HEK293 (cell line): ENCODE results near the gene LOXL4.

Source experiments
- CTCF ChIA-PET: fragments of 350-600 bp; formaldehyde crosslinking; extraction: SDS; loops from one replicate; lab custom pipeline; 2021; ENCODE audit warnings: antibody characterized with exemption; lab: Yijun Ruan, JAX
- POLR2A ChIA-PET: fragments of 300-600 bp; formaldehyde crosslinking; extraction: SDS; loops from one replicate; lab custom pipeline; 2020; ENCODE audit warnings: antibody characterized with exemption, inconsistent platforms; lab: Yijun Ruan, JAX
- H3K27ac ChIP-seq: fragments of 200-500 bp; sonication (Bioruptor generic); 2 replicates; pipeline ENCODE4 v1.5.1; 2014; ENCODE audit warnings: low read depth, low read length, control low read depth, inconsistent platforms; ENCODE audit errors: extremely low read depth
- H3K36me3 ChIP-seq, 2 experiments: fragments of 200-500 bp in 1 of 2; sonication (Bioruptor generic) in 1 of 2; 1 replicate in 1 of 2; 2 replicates in 1 of 2; pipeline ENCODE4 v1.5.1; 2014 to 2017; ENCODE audit warnings: inconsistent platforms in 2 of 2, low read length in 2 of 2; ENCODE audit not compliant: control insufficient read depth in 2 of 2, insufficient read depth in 1 of 2
- H3K4me1 ChIP-seq: fragments of 200-500 bp; sonication (Bioruptor generic); 2 replicates; pipeline ENCODE4 v1.5.1; 2014; ENCODE audit warnings: mild to moderate bottlenecking, low read length, inconsistent platforms; ENCODE audit not compliant: control insufficient read depth, insufficient read depth
- H3K4me3 ChIP-seq: 2 replicates; pipeline ENCODE4 v1.5.1; 2011; ENCODE audit warnings: low read depth, mild to moderate bottlenecking, control low read depth, low read length, moderate library complexity
- H3K9me3 ChIP-seq: fragments of 200-500 bp; sonication (Bioruptor generic); 2 replicates; pipeline ENCODE4 v1.5.1; 2014; ENCODE audit warnings: low read depth, low read length, inconsistent platforms; ENCODE audit not compliant: control insufficient read depth, insufficient read depth
- GLIS2 ChIP-seq: fragments of 450-650 bp; formaldehyde crosslinking; IDR thresholded peaks from 2 replicates; pipeline ENCODE4 v1.5.1; 2016; ENCODE audit warnings: missing biosample characterization, missing genetic modification characterization
- ZIC2 ChIP-seq: fragments of 450-650 bp; formaldehyde crosslinking; IDR thresholded peaks from 2 replicates; pipeline ENCODE4 v1.5.1; 2016; ENCODE audit warnings: missing biosample characterization, missing genetic modification characterization
- ZNF132 ChIP-seq: fragments of 450-650 bp; formaldehyde crosslinking; IDR thresholded peaks from 2 replicates; pipeline ENCODE4 v1.5.1; 2017; ENCODE audit warnings: missing biosample characterization, missing genetic modification characterization, borderline replicate concordance
- ZNF155 ChIP-seq: fragments of 450-650 bp; formaldehyde crosslinking; IDR thresholded peaks from 2 replicates; pipeline ENCODE4 v1.5.1; 2016; ENCODE audit warnings: missing biosample characterization, missing genetic modification characterization
- ZNF175 ChIP-seq: fragments of 450-650 bp; formaldehyde crosslinking; IDR thresholded peaks from 2 replicates; pipeline ENCODE4 v1.5.1; 2016; ENCODE audit warnings: missing biosample characterization, missing genetic modification characterization
- ZNF23 ChIP-seq: fragments of 450-650 bp; formaldehyde crosslinking; IDR thresholded peaks from 2 replicates; pipeline ENCODE4 v1.5.1; 2016; ENCODE audit warnings: missing biosample characterization, missing genetic modification characterization, borderline replicate concordance
- ZNF366 ChIP-seq: fragments of 450-650 bp; formaldehyde crosslinking; conservative IDR thresholded peaks from 2 replicates; pipeline ENCODE4 v1.5.1; 2016; ENCODE audit warnings: missing biosample characterization, missing genetic modification characterization
- ZNF391 ChIP-seq: fragments of 450-650 bp; formaldehyde crosslinking; IDR thresholded peaks from 2 replicates; pipeline ENCODE4 v1.5.1; 2016; ENCODE audit warnings: low read depth, missing biosample characterization, missing genetic modification characterization, borderline replicate concordance
- ZNF558 ChIP-seq: fragments of 450-650 bp; formaldehyde crosslinking; IDR thresholded peaks from 2 replicates; pipeline ENCODE4 v1.5.1; 2016; ENCODE audit warnings: missing biosample characterization, missing genetic modification characterization
- ZNF610 ChIP-seq: fragments of 450-650 bp; formaldehyde crosslinking; IDR thresholded peaks from 2 replicates; pipeline ENCODE4 v1.5.1; 2016; ENCODE audit warnings: missing biosample characterization, missing genetic modification characterization, borderline replicate concordance
- ZNF791 ChIP-seq: fragments of 450-650 bp; formaldehyde crosslinking; IDR thresholded peaks from 2 replicates; pipeline ENCODE4 v1.5.1; 2016; ENCODE audit warnings: missing biosample characterization, missing genetic modification characterization
- ZSCAN30 ChIP-seq: fragments of 450-650 bp; IDR thresholded peaks from 2 replicates; pipeline ENCODE4 v1.5.1; 2018; ENCODE audit warnings: missing biosample characterization, mild to moderate bottlenecking, missing genetic modification characterization, moderate library complexity
- TF ChIP-seq, protein P1 (sequence below): fragments of 450-650 bp; formaldehyde crosslinking; conservative IDR thresholded peaks from 2 replicates; pipeline ENCODE4 v1.5.1; 2016; ENCODE audit warnings: low read depth, missing biosample characterization, missing genetic modification characterization
- TF ChIP-seq, protein P2 (sequence below): fragments of 450-650 bp; formaldehyde crosslinking; IDR thresholded peaks from 2 replicates; pipeline ENCODE4; 2016; ENCODE audit warnings: missing biosample characterization, missing genetic modification characterization
- TF ChIP-seq, protein P3 (sequence below): fragments of 450-650 bp; formaldehyde crosslinking; IDR thresholded peaks from 2 replicates; pipeline ENCODE4 v1.5.1; 2016; ENCODE audit warnings: missing biosample characterization, missing genetic modification characterization
- TF ChIP-seq, protein P4 (sequence below): fragments of 450-650 bp; formaldehyde crosslinking; IDR thresholded peaks from 2 replicates; pipeline ENCODE4 v1.5.1; 2016; ENCODE audit warnings: missing biosample characterization, missing genetic modification characterization, borderline replicate concordance

Gene LOXL4

DNA sequence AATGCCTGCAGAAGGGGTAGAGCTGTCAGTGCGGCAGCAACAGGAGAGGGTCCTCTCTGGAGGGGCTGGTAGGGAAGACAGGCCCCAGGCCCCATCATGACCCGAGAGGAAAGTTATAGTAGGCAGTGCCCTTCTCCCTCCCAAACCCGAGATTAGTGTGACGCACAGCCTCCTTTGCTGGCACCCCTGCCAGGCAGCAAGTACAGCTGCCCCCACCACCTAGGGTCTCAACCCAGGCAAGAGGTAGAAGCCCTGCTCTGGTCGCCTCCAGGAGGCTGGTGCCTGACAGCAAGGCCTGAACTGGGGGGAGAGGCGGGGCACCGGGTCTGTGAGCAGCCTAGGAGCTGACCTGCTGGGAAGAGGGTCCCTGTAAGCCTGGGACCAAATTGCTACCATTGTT lies 15.5 kb downstream of the LOXL4 start:
- Histone ChIP-seq H3K4me3 (no peak overlapping the region), H3K9me3 (no peaks in the 10 kb centered on the region), H3K36me3 (peaks cover 0 to 44% of the 10 kb centered on the region in 2 experiments; a peak in 1 of 3 replicates), H3K4me1 (no peaks in the 10 kb centered on the region), H3K27ac (no peak overlapping the region)
- CTCF ChIA-PET = interaction anchor here (0.5 to 5.4 kb wide), 3 partner anchors 10 to 76 kb away, joined by 3 to 24 read pairs (median 3); no protein-coding TSS in a partner anchor
- peak; percentile 49; the same call in 1 of the 2 replicates for TF ChIP-seq ZIC2 (tag by site-specific recombination)
- TF ChIP-seq ZNF23 = no peak
- POLR2A ChIA-PET = no interaction called here

DNA sequence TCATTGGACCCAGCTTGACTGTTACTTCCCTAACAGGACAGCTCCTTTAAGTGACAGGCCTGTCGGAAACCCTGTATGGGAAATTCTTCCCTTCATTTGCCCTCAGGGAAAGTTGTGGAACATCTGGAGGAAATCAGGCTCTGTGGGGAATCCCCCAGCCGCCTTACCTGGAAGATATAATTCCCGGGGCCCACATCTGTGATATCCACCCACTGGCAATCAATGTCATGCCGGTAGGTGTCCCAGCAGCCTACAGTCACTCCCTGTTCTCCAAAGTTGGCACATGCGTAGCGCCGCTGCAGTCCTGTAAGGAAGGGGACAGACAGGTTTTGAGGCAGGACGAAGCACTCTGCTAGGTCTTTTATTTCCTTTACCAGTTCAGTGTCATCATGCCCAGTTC lies 16.6 kb downstream of the LOXL4 start:
- ChIA-PET POLR2A (no interaction called here), CTCF (interaction anchor here (5.4 kb wide), 1 partner anchor 58 kb away, joined by 24 read pairs; no protein-coding TSS in a partner anchor)
- Histone ChIP-seq H3K27ac (no peak overlapping the region), H3K4me3 (no peak overlapping the region), H3K36me3 (peaks cover 0 to 54% of the 10 kb centered on the region in 2 experiments; a peak in 1 of 3 replicates), H3K9me3 (no peaks in the 10 kb centered on the region), H3K4me1 (no peaks in the 10 kb centered on the region)
- no peak for TF ChIP-seq ZNF366 (tag by site-specific recombination)
- TF ChIP-seq GLIS2 (tag by site-specific recombination) = no peak
- TF ChIP-seq ZNF155 (tag by site-specific recombination) = no peak
- no peak for TF ChIP-seq ZNF175 (tag by site-specific recombination)
- TF ChIP-seq, protein P1, sequence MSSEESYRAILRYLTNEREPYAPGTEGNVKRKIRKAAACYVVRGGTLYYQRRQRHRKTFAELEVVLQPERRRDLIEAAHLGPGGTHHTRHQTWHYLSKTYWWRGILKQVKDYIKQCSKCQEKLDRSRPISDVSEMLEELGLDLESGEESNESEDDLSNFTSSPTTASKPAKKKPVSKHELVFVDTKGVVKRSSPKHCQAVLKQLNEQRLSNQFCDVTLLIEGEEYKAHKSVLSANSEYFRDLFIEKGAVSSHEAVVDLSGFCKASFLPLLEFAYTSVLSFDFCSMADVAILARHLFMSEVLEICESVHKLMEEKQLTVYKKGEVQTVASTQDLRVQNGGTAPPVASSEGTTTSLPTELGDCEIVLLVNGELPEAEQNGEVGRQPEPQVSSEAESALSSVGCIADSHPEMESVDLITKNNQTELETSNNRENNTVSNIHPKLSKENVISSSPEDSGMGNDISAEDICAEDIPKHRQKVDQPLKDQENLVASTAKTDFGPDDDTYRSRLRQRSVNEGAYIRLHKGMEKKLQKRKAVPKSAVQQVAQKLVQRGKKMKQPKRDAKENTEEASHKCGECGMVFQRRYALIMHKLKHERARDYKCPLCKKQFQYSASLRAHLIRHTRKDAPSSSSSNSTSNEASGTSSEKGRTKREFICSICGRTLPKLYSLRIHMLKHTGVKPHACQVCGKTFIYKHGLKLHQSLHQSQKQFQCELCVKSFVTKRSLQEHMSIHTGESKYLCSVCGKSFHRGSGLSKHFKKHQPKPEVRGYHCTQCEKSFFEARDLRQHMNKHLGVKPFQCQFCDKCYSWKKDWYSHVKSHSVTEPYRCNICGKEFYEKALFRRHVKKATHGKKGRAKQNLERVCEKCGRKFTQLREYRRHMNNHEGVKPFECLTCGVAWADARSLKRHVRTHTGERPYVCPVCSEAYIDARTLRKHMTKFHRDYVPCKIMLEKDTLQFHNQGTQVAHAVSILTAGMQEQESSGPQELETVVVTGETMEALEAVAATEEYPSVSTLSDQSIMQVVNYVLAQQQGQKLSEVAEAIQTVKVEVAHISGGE (tag by site-specific recombination) = no peak
- no peak for TF ChIP-seq ZNF132
- TF ChIP-seq, protein P2, sequence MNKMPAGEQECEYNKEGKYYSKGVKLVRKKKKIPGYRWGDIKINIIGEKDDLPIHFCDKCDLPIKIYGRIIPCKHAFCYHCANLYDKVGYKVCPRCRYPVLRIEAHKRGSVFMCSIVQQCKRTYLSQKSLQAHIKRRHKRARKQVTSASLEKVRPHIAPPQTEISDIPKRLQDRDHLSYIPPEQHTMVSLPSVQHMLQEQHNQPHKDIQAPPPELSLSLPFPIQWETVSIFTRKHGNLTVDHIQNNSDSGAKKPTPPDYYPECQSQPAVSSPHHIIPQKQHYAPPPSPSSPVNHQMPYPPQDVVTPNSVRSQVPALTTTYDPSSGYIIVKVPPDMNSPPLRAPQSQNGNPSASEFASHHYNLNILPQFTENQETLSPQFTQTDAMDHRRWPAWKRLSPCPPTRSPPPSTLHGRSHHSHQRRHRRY (tag by site-specific recombination) = no peak
- TF ChIP-seq, protein P3, sequence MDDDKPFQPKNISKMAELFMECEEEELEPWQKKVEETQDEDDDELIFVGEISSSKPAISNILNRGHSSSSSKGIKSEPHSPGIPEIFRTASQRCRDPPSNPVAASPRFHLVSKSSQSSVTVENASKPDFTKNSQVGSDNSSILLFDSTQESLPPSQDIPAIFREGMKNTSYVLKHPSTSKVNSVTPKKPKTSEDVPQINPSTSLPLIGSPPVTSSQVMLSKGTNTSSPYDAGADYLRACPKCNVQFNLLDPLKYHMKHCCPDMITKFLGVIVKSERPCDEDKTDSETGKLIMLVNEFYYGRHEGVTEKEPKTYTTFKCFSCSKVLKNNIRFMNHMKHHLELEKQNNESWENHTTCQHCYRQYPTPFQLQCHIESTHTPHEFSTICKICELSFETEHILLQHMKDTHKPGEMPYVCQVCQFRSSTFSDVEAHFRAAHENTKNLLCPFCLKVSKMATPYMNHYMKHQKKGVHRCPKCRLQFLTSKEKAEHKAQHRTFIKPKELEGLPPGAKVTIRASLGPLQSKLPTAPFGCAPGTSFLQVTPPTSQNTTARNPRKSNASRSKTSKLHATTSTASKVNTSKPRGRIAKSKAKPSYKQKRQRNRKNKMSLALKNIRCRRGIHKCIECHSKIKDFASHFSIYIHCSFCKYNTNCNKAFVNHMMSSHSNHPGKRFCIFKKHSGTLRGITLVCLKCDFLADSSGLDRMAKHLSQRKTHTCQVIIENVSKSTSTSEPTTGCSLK (tag by site-specific recombination) = no peak
- TF ChIP-seq, protein P4, sequence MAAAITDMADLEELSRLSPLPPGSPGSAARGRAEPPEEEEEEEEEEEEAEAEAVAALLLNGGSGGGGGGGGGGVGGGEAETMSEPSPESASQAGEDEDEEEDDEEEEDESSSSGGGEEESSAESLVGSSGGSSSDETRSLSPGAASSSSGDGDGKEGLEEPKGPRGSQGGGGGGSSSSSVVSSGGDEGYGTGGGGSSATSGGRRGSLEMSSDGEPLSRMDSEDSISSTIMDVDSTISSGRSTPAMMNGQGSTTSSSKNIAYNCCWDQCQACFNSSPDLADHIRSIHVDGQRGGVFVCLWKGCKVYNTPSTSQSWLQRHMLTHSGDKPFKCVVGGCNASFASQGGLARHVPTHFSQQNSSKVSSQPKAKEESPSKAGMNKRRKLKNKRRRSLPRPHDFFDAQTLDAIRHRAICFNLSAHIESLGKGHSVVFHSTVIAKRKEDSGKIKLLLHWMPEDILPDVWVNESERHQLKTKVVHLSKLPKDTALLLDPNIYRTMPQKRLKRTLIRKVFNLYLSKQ (tag by site-specific recombination) = no peak
- TF ChIP-seq ZNF391 (tag by site-specific recombination) = no peak
- no peak for TF ChIP-seq ZNF791 (tag by site-specific recombination)
- TF ChIP-seq ZSCAN30 (tag by site-specific recombination) = no peak
- TF ChIP-seq ZNF610 = no peak
- no peak for TF ChIP-seq ZNF558 (tag by site-specific recombination)
